Choroid plexus epithelial cell (primary cell): ENCODE results near the gene NTM.

Source experiments
- DNase-seq: peaks from one replicate; pipeline ENCODE4 v3.0.0-alpha.2; 2010; ENCODE audit warnings: low read depth
- H3K4me3 ChIP-seq: 2 replicates; pipeline ENCODE4 v1.5.1; 2011; ENCODE audit warnings: low read depth, mild to moderate bottlenecking, control low read depth, low read length, moderate library complexity
- TF ChIP-seq, protein P1 (sequence below): conservative IDR thresholded peaks from 2 replicates; pipeline ENCODE4 v1.5.1; 2011; ENCODE audit warnings: low read depth, mild to moderate bottlenecking, control low read depth, inconsistent platforms, low read length, moderate library complexity

The NTM gene

DNA sequence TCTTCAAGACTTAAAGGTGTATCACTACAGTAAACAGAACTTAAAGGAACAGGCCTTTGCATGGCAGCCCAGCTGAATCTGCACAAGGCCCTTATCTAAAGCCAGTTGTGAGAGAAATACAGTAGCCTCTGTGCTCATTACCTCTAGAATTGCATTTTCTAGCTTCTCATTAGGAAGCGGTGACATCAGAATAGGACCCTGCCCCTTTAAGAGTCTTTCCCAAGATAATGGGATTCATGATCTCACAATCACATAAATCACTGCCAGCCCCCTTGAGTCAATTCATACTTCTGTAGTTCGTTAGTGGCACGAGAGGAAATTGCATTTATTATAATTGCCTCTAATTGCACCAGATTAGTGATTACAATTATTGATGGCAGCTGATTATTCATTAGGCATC is 170.3 kb downstream of the NTM start:
- no peak overlapping the region for H3K4me3 ChIP-seq
- DNase-seq, result no peak
- TF ChIP-seq, protein P1, sequence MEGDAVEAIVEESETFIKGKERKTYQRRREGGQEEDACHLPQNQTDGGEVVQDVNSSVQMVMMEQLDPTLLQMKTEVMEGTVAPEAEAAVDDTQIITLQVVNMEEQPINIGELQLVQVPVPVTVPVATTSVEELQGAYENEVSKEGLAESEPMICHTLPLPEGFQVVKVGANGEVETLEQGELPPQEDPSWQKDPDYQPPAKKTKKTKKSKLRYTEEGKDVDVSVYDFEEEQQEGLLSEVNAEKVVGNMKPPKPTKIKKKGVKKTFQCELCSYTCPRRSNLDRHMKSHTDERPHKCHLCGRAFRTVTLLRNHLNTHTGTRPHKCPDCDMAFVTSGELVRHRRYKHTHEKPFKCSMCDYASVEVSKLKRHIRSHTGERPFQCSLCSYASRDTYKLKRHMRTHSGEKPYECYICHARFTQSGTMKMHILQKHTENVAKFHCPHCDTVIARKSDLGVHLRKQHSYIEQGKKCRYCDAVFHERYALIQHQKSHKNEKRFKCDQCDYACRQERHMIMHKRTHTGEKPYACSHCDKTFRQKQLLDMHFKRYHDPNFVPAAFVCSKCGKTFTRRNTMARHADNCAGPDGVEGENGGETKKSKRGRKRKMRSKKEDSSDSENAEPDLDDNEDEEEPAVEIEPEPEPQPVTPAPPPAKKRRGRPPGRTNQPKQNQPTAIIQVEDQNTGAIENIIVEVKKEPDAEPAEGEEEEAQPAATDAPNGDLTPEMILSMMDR, result no peak

DNA sequence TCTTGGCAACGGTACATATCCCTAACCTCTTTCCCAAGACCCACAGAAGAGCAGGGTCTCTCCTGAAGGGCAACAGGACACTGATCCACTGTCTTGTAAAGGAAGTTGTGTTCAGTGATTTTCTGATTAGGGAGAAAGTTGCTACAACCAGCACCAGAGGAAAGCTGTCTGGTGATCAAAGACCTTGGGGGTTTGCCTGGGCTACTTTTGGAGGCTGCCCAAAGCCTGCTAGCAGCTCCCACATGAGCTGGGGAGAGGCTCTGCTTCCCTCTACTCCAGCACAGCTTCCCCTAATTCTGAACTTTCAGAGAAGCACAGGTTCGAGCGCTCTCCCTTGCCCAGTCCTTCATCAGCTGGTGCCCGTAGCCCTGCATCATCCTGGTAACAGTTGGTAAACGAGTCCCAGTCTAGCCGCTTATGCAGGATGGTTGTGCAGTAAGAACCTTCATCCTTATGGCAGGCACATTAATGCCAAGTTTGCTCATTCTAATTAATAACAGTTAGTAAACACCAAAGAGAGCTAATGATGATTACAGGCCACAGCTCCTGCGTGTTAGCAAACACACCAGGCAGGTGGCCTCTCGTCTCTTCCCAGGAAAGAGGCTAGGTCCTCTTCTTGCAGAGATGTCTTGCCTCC is 173.1 kb downstream of the NTM start:
- TF ChIP-seq, protein P1, result no peak
- DNase-seq, result no peak
- H3K4me3 ChIP-seq, result no peak overlapping the region

DNA sequence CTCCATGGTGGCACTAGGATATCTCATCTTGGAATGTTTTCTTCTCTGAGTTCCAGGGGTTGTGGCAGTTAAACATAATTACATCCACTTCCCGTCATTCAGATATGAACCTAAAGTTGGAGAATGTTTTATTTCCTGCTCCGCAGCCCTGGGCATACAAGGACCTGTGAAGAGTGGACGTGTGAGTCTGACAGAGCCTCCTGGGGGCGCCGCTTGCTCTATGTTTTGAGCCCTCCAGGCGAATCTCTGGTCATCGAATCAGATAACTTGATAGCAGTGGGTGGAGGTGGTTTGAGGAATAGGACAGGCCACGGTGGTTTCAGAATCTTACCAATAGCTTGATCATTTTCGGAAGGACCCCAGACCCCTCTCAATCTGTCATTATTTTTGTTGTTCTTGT is 174.2 kb downstream of the NTM start:
- no peak overlapping the region for H3K4me3 ChIP-seq
- TF ChIP-seq, protein P1, result no peak
- no peak for DNase-seq

DNA sequence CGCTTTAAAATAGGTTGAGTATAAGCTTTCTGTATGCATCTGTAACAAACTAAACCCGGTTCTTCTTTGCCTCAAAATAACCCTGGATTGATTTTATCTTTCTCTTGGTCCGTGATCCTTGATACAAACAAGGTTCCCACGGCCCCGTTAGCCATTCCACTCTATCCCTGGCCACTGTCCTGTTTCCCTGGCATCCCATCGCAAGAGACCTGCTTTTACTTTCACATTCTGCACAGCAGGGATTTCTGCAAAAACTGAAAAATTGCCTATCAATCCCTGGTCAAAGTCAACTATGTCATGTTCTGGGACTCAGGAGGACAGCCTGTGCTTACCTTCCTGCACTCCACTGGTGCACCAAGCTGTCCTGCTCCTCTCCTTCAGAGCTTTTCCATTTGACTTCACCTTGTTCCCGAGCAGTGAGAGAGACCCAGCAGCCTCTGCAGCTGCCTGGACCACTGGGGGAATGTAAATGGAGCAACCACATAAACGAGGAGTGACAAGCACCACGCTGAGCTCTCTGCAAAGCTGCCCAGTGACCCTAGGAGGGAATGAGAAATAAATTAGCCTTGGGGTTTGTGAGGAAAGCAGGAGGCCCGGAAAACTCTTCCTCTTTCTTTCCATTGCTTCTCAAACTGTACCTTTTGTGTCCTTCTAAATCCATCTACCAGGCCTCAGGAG is 175.9 kb downstream of the NTM start:
- no peak overlapping the region for H3K4me3 ChIP-seq
- no peak for DNase-seq
- TF ChIP-seq, protein P1, result no peak

DNA sequence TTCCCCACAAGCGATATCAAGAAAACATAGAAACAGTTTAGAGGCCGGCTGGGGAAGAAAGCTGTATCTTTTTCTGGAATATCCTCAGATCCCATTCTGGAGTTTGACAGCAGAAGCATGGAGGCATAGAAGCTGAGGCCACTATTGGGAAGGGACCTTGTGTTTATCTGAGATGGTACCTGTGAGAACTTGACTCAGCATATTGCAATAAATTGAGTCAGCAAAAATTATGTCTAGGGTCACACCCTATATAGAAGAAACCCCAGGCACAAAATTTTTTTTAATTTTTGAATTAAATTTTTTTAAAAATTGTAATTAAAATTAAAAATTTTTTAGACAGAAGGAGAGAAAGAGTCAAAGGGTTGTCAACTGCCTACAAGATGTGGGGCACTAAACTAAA is 178.7 kb downstream of the NTM start:
- TF ChIP-seq, protein P1, result no peak
- H3K4me3 ChIP-seq, result no peak overlapping the region
- no peak for DNase-seq

DNA sequence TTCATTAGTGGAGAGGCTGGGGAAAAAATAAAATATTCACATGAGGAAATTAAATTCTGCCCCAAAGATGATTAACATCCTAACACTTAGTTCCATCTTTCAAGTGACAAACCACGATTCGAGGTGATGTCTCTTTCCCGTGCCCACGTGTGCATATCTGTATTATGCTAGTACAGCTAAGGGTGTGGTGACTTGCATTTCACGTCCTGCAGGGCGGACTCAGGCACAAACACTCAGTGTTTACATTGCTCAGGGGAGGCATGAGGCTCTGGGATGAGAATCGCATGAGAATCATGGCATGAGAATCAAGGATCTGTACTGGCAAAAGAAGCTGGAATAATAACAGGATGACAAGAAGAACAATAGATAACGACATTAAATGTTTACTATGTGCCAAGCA is 179.4 kb downstream of the NTM start:
- TF ChIP-seq, protein P1, result no peak
- no peak overlapping the region for H3K4me3 ChIP-seq
- no peak for DNase-seq

DNA sequence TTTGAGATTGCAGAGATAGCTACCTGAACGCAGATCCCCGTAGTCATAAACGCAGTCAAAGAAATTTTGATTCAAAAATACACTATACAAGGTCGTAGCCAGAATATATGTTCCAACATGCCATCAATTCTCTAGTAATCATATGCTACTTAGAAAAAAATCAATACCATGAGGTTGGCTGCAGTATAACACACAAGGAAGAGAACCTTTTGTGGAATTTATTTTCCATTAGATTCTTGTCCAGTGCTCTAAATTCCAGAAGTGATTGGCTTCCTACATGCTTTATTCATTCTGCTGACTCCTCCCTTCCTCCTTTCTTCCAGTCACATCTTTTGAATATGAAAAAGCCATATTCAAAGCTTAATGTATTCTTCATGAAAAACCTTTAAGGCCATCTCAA is 189.9 kb downstream of the NTM start:
- TF ChIP-seq, protein P1, result no peak
- no peak overlapping the region for H3K4me3 ChIP-seq
- DNase-seq, result no peak
